OCI-LY3 (cell line): Measurements from ENCODE around the gene MUC6.

Experiments
- CTCF ChIP-seq: fragments of 200-600, 300-600 bp; sonication (generic); IDR thresholded peaks from 2 replicates; pipeline ENCODE4 v1.5.1; 2014; ENCODE audit warnings: antibody characterized with exemption, low read length, low read depth
- EZH2phosphoT487 ChIP-seq: fragments of 200-600 bp; shearing (Covaris generic); IDR thresholded peaks from 2 replicates; pipeline ENCODE4 v1.6.1; 2018; ENCODE audit warnings: antibody characterized with exemption, mixed run types, low read depth

- TF ChIP-seq CTCF (no peak), EZH2phosphoT487 (no peak)
These were observed 66.1 kb downstream of the MUC6 start for GRCh38 chr11:970319-970871.
